ENCODE data around the gene BANP.
"Not testable (repeated sequence)": the region's sequence is repeated elsewhere in the genome, so short reads cannot be mapped to it uniquely, and the experiment has no call there.

Gene BANP

GRCh38 chr16:88048985-88049384, 97.8 kb downstream of the BANP start:
- no peak for DNase-seq (ENCODE audit: low spot score)
- TF ChIP-seq CTCF (IDR thresholded peaks at IDR 0.05; ENCODE audit: extremely low read depth, insufficient read depth, missing control alignments): no peak
- in situ Hi-C loops (cut with MboI; ENCODE audit: low pct_unique_long_range_greater_than_20kb, low sequenced_read_pairs, unreplicated experiment): no loop called here

- no peak for TF ChIP-seq CTCF (IDR thresholded peaks at IDR 0.05; ENCODE audit: extremely low read depth, insufficient read depth, missing control alignments)
- in situ Hi-C loops (cut with MboI; ENCODE audit: low pct_unique_long_range_greater_than_20kb, low sequenced_read_pairs, unreplicated experiment): no loop called here
- no peak for DNase-seq (ENCODE audit: low spot score)
Measured at GRCh38 chr16:88049561-88050545, 98.6 kb downstream of the BANP start.

- no peak for TF ChIP-seq CTCF (IDR thresholded peaks at IDR 0.05; ENCODE audit: extremely low read depth, insufficient read depth, missing control alignments)
- DNase-seq (ENCODE audit: low spot score): no peak
- in situ Hi-C loops (cut with MboI; ENCODE audit: low pct_unique_long_range_greater_than_20kb, low sequenced_read_pairs, unreplicated experiment): no loop called here
Measured at GRCh38 chr16:88050952-88051660, 99.9 kb downstream of the BANP start.

- TF ChIP-seq CTCF (IDR thresholded peaks at IDR 0.05; ENCODE audit: extremely low read depth, insufficient read depth, missing control alignments): no peak
- no peak for DNase-seq (ENCODE audit: low spot score)
- in situ Hi-C loops (cut with MboI; ENCODE audit: low pct_unique_long_range_greater_than_20kb, low sequenced_read_pairs, unreplicated experiment): no loop called here
Measured at GRCh38 chr16:88052661-88053060, 101.4 kb downstream of the BANP start.

GRCh38 chr16:88053479-88053878, 102.2 kb downstream of the BANP start:
- in situ Hi-C loops (cut with MboI; ENCODE audit: low pct_unique_long_range_greater_than_20kb, low sequenced_read_pairs, unreplicated experiment); DNase-seq (ENCODE audit: low spot score): not testable (repeated sequence)

GRCh38 chr16:88055356-88055755, 104.1 kb downstream of the BANP start:
- DNase-seq (ENCODE audit: low spot score): no peak
- TF ChIP-seq CTCF (IDR thresholded peaks at IDR 0.05; ENCODE audit: extremely low read depth, insufficient read depth, missing control alignments): no peak
- in situ Hi-C loops (cut with MboI; ENCODE audit: low pct_unique_long_range_greater_than_20kb, low sequenced_read_pairs, unreplicated experiment): no loop called here

GRCh38 chr16:88056212-88056611, 105.0 kb downstream of the BANP start:
- no peak for TF ChIP-seq CTCF (IDR thresholded peaks at IDR 0.05; ENCODE audit: extremely low read depth, insufficient read depth, missing control alignments)
- in situ Hi-C loops (cut with MboI; ENCODE audit: low pct_unique_long_range_greater_than_20kb, low sequenced_read_pairs, unreplicated experiment): no loop called here
- DNase-seq (ENCODE audit: low spot score): no peak

All from GM13977 (cell line).